C4-2B (cell line): ENCODE results near the gene NODAL.

ENCODE experiments used
- H3K27ac ChIP-seq: fragments of 450-650 bp; 2 replicates; pipeline ENCODE4 v1.5.1; 2017
- CTCF ChIP-seq: fragments of 450-650 bp; conservative IDR thresholded peaks from 2 replicates; pipeline ENCODE4 v1.5.1; 2017; ENCODE audit warnings: mild to moderate bottlenecking
- ZFX ChIP-seq: fragments of 450-650 bp; IDR thresholded peaks from 2 replicates; pipeline ENCODE4 v1.6.1; 2017

The NODAL gene

GRCh38 chr10:70480239-70480861 is 38.9 kb upstream of the NODAL start:
- TF ChIP-seq ZFX (no peak), CTCF (no peak)

GRCh38 chr10:70479626-70480238 is 38.3 kb upstream of the NODAL start:
- TF ChIP-seq ZFX = no peak
- TF ChIP-seq CTCF = no peak
- no peak overlapping the region for H3K27ac ChIP-seq

More at GRCh38 chr10:70480239-70480861, 38.9 kb upstream of the NODAL start:
- H3K27ac ChIP-seq = no peak overlapping the region

GRCh38 chr10:70479165-70479581 is 37.7 kb upstream of the NODAL start:
- H3K27ac ChIP-seq = no peak overlapping the region
- no peak for TF ChIP-seq ZFX
- no peak for TF ChIP-seq CTCF

GRCh38 chr10:70478191-70479164 is 37.0 kb upstream of the NODAL start, which contains the start of gene PALD1:
TSS of gene PALD1 (plus strand) at chr10:70478767. CDS start at chr10:70525952, 47,185 bp downstream.
- no peak for TF ChIP-seq CTCF
- no peak for TF ChIP-seq ZFX
- no peak within 1 kb of the TSS for H3K27ac ChIP-seq

- H3K27ac ChIP-seq = no peak overlapping the region
- no peak for TF ChIP-seq CTCF
- TF ChIP-seq ZFX = no peak
These were observed 36.2 kb upstream of the NODAL start for GRCh38 chr10:70477661-70478162.

GRCh38 chr10:70476249-70477035 is 35.0 kb upstream of the NODAL start:
- H3K27ac ChIP-seq = no peak overlapping the region
- no peak for TF ChIP-seq CTCF
- TF ChIP-seq ZFX = no peak
